ENCODE results near the gene ZSCAN5B.
"Not testable (repeated sequence)": the region's sequence is repeated elsewhere in the genome, so short reads cannot be mapped to it uniquely, and the experiment has no call there.

ZSCAN5B gene

DNA sequence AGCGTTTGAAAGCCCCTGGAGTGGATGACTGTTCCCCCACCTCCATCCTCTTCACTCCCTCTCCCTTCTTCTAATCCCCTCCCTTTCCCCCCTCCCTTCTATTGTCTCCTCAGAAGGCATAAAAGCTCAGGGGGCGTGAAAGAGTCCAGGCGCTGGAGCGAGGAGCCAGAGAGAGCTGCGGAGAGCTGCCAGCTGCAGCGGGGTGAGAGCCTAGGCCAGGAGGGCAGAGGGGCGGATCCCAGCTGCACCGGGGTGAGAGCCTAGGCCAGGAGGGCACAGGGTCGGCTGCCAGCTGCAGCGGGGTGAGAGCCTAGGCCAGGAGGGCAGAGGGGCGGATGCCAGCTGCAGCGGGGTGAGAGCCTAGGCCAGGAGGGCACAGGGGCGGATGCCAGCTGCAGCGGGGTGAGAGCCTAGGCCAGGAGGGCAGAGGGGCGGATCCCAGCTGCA, 21.7 kb downstream of the ZSCAN5B start, which contains the start of gene GALP:
Gene GALP, plus strand, starts transcription at position 148 of the 447 bp plus-strand sequence. CDS start 1,101 bp downstream, outside the sequence.
- not testable (repeated sequence) for DNase-seq

DNA sequence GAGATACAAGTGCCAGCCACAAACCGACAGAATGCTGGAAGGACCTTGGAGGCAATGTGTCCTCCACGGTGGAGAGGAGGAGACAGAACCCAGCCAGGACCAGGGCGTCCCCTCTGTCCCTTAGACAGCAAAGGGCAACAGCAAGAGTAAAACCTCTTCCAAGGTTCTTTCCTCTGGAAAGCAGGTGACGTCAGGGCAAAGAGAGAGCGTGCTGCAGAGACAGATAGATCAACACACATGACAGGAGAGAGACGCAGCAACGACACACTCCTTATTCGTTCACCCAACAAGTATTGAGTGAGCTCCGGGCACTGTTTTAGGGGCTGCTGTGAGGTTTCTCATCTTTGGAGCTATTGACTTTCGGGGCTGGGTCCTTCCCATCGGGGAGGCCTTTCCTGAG, 23.0 kb downstream of the ZSCAN5B start:
- no peak for DNase-seq

DNA sequence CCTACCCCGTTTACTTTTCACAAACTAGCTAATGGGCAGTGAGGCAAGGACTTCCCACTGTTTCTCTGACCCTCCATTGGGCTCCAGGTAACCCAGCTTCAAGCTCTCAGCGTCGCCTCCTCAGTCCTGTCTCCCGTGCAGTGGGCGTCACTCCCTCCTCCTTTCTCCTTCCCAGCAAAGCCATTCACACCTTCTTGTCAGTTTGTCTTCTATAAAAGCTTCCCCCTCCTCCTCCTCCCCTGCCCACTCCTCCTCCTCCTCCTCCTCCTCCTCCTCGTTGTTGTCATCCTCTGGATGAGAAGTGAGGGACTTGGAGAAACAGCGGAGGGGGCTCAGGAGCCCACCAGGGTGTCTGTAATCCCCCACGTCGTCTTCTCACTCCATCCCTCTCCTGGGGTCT, 23.5 kb downstream of the ZSCAN5B start:
- no peak for DNase-seq

DNA sequence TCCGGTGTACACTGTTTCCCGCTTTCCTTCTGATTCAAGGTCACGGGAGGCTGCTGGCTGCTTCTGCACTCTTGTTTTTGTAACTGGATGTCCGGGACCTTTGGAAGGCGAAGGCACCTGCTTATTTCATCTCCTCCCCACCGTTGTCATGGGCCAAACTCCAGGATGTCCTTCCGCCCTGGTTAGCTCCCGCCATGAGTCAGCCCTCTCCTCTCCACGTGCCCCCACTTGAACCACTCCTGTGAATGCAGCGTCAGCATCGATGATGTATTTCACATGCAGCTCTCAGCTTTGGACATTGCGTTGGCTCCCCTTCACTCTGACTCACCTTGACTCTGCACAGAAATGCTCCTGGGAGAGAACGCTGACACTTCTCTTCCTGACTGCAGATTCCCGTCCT, 27.3 kb downstream of the ZSCAN5B start:
- no peak for DNase-seq

DNA sequence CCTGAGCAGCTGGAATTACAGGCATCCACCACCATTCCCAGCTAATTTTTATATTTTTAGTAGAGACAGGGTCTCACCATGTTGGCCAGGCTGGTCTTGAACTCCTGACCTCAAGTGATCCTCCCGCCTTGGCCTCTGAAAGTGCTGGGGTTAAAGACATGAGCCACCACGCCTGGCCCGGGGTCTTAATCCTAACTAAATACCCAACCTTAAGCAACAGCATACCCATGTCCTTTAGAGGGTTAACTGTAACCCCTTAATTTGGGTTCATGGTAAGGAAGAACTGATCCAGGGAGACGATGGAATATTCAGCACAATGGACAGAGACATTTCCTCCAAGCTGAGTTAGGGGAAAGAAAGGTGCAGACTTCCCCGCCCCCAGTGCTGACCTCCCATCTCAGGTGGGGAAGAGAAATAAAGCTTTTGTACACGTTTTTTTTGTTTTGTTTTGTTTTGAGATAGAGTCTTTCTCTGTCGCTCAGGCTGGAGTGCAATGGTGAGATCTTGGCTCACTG, 30.5 kb downstream of the ZSCAN5B start:
- no peak for DNase-seq

DNA sequence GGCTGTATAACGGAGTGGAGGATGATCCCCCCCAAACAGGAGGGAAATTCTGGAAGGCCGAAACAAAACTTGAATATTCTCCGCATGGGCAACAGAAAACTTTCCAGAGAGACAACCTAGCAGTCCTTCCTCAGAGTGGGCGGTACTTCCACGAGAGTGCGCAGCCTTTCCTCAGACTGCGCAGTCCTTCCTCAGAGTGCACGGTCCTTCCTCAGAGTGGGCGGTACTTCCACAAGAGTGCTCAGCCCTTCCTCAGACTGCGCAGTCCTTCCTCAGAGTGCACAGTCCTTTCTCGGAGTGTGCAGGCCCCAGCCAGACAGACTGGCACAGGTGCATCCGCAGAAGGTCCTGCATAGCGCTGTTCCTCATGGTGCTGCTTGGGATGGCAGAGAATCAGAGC, 34.5 kb downstream of the ZSCAN5B start:
- DNase-seq = no peak

DNA sequence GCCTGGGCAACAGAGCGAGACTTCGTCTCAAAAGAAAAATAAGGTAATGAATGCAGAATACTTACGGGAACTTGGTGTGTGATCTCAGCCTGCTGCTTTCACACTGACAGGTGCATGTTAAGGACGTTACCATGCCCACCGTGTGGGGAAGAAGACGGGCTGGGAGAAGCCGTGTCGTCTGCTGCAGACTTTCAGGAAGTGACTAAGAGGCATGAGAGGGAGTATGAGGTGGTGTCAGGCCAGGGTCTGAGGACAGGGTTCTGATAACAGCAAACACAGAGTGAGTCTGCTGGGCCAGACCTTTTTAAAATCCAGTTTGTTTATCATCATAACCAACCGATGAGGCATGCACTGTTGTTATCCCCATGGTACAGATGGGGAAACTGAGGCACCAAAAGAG, 35.3 kb downstream of the ZSCAN5B start:
- no peak for DNase-seq

DNA sequence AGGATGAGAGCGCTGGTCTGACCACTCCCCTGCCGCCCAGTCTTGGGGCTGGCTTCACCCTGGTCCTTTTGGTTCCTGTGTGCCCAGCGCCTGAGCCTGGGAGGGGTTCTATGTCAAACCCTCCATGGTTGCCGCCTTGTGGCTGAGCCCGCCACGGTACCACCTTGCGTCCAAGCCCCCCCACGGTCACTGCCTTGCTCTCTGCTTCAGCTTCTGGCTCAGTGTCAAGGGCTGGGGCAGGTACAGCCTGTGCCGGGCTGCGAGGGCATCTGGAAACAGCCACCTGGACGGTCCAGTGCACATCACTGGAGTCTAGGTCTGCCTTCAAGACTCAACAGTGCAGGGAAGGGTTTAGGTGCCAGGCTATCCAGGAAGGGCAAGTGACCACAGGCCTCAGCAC, 36.0 kb downstream of the ZSCAN5B start:
- DNase-seq = no peak

DNA sequence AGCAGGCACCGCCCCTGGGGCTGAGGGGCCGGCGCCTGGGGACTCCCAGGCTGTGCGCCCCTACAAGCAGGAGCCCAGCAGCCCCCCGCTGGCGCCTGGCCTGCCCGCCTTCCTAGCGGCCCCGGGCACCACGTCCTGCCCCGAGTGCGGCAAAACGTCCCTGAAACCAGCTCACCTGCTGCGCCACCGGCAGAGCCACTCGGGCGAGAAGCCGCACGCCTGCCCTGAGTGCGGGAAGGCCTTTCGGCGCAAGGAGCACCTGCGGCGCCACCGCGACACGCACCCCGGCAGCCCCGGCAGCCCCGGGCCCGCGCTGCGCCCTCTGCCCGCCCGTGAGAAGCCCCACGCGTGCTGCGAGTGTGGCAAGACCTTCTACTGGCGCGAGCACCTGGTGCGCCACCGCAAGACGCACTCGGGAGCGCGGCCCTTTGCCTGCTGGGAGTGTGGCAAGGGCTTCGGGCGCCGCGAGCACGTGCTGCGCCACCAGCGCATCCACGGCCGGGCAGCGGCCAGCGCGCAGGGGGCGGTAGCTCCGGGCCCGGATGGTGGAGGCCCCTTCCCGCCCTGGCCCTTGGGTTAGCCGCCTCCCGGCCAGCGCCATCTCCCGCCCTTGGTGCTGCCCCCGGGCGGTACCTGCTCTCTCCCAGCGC, 37.8 kb downstream of the ZSCAN5B start:
- DNase-seq = no peak

DNA sequence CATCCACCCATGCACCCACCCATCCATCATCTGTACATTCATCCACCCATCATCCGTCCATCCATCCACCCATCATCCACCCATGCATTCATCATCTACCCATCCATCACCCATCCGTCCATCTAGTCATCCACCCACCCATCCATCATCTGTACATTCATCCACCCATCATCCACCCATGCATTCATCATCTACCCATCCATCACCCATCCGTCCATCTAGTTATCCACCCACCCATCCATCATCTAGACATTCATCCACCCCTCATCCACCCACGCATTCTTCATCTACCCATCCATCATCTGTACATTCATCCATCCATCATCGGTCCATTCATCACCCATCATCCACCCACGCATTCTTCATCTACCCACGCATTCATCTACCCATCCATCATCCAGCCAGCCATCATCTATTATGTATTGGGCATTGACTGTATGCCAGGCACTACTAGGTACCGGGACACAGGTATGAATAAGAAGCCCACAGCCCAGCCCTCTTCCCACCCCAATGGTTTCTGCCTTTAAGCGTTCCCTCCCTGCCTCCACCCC, 38.5 kb downstream of the ZSCAN5B start:
- no peak for DNase-seq

DNA sequence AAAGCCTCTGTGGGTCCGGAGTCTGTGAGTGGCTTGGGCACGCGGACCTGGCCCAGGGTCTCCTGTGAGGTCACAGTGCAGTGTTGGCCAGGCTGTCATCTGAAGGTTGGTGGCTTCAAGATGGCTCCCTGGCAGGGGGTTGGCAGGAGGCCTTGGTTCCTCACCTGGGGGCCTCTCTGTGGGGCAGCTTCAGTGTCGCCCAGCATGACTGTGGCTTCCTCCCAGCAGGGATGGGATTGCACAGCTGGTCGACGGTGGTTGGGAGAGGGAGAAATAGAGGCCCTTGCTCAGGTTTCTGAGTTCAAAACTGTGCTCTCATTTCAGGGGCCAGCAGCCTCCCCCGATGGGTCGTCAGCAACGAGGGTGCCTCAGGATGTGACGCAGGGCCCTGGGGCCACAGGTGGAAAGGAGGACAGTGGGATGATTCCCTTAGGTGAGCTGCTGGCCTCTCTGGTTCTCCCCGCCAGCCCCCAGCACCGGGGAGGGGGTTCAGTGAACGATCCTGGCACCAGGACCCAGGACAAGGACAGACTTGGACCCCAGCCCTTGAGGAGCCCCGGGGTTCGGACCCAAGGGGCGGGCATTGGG, 39.3 kb downstream of the ZSCAN5B start:
- DNase-seq = no peak

DNA sequence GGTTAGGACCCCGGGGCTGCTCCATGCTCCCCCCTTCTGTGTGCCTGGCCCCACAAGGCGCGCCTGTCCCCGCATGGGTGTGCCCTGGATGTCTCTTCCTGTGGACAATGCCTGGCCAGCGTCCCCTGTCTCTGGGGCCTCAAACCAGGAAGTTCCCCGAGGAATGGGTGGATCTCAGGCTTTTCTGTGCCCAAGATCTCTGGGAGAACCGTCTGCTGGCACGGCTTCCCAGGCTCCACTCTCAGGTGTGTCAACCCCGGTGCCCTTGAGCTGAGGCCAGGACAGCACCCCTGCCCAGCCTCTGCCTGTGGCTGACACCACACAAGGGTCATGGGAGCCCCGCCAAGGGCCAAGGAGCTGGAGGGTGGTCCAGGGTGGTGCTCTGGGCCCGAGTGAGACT, 40.8 kb downstream of the ZSCAN5B start:
- DNase-seq = no peak

DNA sequence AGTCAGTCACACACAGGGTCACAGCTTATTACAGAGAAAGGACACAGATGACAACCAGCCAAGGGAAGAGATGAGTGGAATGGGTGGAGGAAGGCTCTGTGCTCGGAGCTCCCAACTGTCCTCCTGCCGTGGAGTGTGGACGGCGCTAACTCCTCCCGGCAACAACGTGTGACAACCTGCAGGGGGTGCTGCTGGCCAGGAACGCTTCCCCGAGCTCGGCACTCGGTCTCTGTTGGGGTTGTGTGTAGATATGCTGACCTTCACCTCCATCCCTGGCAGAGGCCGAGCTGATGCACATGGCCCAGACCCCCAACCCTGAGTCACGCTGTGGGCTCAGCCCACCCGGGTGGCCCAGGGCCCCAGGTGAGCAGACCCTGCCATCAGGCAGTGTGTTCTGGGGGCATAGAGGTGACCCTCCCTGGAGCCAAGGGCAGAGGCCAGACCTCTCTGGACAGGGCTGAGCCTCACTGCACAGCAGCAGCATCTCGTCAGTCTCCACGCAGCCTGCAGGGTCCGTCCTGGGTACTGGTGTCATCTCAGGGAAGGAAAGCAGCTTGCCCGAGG, 42.4 kb downstream of the ZSCAN5B start:
- DNase-seq = no peak

DNA sequence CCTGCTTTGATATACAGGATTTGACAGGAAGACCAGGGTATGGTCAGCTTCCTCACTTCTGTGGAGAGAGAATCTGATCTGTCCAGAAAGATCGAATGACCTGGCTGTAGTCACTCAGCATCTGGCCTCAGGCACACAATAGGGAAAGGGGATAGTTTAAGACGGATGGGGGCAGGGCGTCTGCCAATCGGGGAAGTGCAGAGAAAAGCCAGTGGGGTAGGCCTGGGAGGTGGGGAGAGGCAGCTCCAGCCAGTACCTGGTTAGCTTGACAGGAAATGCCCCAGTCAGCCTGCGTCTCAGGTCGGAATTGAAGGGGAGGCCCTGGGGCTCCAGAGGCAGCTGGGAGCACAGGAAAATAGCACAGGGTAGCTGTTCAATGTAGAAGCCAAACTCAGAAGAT, 44.1 kb downstream of the ZSCAN5B start:
- no peak for DNase-seq

DNA sequence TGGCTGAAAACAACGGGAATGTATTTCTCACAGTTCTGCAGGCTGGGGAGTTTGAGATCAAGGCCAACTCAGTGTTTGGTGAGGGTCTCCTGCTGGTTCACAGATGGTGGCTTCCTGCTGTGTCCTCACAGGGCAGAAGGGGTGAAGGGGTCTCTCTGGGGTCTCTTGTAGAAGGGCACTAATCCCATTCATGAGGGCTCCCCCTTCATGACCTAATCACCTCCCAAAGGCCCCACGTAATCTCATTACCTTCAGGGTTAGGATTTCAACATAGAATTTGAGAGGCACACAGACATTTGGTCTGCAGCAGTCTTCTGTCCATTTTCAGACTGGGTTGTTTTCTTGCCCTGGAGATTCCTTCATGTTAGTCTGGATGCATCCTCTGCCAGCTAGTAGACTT, 44.9 kb downstream of the ZSCAN5B start:
- DNase-seq = no peak

DNA sequence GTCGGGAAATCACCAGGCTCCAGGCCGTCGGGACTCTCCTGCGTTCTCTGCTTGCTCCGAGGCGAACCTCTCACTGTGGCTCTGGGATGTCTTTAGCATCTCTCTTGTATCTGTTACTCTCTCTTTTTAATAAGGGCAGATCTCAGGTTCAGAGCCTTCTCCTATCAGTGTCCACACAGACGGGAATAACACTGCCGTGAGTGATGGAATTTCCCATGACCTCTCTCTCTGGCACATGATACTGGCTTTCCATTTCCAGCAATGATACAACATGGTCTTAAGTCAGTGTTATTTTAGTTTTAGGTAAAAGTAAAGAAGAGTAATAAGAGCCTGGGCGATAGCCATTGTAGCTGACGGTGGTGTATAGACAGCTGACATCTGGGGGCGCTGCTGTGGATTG, 47.2 kb downstream of the ZSCAN5B start:
- no peak for DNase-seq

DNA sequence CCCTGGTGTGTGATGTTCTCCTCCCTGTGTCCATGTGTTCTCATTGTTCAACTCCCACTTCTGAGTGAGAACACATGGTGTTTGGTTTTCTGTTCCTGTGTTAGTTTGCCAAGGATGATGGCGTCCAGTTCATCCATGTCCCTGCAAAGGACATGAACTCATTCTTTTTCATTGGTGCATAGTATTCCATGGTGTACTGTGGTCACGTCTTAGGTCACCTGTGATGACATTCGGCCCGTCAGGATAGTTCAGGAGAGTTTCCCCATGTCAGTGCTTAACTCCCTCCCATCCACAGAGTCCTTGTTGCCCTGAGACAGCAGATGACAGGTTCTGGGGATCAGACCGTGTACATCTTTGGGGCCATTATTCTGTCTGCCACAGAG, 47.9 kb downstream of the ZSCAN5B start:
- DNase-seq = no peak

DNA sequence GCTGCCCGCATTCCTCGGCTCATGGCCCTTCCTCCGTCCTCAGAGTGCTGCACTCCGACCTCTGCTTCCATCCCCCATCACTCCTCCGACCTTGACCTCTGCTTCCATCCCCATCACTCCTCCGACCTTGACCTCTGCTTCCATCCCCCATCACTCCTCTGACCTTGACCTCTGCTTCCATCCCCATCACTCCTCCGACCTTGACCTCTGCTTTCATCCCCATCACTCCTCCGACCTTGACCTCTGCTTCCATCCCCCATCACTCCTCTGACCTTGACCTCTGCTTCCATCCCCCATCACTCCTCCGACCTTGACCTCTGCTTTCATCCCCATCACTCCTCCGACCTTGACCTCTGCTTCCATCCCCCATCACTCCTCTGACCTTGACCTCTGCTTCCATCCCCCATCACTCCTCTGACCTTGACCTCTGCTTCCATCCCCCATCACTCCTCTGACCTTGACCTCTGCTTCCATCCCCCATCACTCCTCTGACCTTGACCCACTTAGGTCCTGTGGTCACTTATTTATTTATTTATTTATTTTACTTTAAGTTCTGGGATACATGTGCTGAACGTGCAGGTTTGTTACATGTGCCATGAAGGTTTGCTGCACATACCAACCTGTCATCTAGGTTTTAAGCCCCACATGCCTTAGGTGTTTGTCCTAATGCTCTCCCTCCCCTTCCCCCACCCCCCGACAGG, 48.5 kb downstream of the ZSCAN5B start:
- not testable (repeated sequence) for DNase-seq

DNA sequence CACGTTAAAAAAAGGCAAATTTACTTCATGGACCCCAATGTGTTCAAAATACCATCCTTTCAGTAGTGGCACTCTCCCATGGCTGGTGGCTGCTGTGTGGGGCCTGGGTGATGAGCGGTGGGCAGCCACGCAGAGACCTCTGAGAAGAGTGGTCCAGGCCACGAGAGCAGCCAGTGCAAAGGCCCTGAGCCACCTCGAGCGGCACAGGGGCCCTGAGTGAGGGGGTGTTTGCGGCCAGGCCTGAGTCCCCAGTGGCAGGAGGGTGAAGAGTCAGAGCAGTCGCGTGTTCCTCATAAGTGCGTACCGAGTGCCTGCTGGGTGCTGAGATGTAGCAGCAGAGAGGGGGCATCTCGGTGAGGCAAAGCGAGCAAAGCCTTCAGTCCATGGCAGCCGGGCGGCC, 49.5 kb downstream of the ZSCAN5B start:
- no peak for DNase-seq

DNA sequence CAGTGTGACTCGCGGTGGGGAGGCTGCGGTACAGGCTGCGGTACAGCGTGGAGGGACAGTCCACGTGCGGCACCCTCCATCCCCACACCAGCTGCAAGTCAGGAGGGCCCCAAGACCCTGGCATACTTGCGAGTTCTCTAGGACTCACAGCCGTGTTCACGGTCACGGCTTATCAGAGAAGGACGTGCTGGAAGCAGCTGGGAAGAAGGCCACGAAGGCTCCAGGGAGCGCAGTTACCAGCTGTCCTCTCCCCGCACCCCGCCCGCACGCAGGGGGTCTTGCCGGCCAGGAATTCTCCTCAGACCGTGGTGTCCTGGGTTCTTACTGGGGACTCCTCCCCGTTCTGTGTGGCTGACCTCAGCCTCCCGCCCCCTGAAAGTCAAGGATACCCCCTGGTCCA, 50.3 kb downstream of the ZSCAN5B start:
- no peak for DNase-seq

DNA sequence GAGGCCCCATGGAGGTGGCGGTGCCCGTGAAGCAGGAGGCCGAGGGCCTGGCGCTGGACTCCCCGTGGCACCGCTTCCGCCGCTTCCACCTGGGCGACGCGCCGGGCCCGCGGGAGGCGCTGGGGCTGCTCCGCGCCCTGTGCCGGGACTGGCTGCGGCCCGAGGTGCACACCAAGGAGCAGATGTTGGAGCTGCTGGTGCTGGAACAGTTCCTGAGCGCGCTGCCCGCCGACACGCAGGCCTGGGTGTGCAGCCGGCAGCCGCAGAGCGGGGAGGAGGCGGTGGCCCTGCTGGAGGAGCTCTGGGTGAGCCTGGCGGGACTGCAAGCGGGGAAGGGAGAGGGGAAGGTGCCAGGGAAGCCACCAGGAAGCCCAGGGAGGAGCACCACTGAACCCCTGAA, 50.7 kb downstream of the ZSCAN5B start:
- DNase-seq = no peak

DNA sequence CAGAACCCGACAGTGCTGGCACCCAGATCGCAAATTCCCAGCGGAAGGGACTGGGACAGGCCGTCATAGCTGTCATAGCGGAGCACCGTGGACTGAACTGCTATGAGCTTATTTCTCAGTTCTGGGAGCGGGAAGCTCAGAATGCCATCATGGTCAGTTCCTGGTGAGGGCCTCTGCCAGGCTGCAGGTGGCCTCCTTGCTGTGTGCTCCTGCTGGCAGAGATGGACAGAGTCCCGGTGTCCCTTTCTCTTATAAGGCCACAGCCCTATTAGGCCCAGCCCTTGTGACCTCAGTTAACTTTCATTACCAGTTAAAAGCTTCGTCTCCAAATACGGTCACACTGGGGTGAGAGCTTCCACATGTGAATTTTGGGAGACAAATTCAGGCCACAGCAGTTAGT, 51.9 kb downstream of the ZSCAN5B start:
- DNase-seq = no peak

DNA sequence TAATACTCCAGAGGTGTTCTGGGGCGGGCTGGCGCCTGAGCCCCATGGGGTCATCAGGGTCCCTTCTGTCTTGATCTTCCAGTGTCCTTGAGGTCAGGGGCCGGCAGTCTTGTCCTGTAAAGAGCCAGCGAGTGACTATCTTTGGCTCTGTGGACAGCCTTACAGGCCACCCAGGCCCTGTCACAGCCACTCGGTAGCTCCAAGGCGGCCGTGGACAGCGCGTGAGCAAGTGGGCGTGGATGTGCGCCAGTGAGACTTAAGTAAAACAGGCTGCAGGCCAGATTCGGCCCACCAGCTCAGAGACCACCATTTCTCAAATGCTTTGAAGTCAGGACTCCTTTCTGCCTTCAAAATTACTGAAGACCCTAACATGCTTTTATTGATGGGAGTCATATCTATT, 52.8 kb downstream of the ZSCAN5B start:
- DNase-seq = no peak
